Measurements from ENCODE around the gene LHX5.

The LHX5 gene

DNA sequence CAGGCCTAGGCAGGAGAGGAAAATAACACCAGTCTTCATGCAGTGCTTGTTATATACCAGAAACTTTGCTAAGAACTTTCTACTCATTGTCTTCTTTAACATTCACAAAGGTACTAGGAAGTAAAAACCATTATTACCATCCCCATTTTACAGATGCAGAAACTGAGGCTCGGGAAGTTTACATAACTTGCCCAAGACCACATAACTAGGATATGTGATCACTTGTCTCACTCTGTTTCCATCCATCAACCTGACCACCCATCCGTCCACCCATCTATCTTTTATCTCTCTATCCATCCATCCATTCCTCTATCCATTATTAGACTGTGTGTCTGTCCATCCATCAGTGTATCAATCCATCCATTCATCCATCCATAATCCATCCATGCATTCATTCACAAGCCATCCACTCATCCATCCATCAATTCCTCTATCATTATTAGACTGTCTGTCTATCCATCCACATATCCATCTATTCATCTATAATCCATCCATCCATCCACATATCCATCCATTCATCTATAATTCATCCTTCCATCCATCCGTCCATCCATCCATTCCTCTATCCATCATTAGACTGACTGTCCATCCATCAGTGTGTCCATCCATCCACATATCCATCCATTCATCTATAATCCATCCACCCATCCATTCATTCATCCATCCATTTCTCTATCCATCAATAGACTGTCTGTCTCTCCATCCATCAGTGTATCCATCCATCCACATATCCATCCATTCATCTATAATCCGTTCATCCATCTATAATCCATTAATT is 33.0 kb downstream of the LHX5 start:
- no peak for DNase-seq

- no peak for DNase-seq
Observed at GRCh38 chr12:113437729-113438100, 34.0 kb downstream of the LHX5 start.

DNA sequence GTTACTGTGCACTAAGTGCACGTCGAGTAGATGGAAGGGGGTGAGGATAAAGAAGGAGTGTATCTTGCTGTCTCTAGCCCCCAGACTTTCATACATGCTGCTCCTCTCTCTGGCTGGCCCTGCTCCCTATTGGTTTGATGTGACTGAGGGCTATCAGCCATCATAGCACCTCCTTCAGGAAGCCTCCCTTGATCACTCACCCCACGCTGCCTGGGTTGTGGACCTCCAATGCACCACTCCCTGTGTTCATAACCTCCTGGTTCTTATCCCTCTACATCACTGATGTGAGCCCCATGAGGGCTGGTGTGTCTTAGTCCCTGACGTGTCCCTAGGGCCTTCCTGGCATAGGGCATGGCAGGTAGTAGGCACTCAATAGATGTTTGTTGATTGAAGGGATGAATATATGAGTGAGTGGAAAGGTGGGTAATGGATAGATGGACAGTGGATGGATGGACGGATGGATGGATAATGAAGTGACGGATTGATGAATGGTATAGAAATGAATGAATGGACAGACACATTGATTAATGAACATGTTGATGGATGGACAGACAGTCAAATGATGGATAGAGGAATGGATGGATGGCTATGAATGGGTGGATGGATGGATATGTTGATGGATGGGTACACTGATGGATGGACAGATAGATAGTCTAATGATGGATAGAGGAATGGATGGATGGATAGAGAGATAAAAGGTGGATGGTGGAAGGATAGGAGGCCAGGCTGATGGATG is 34.5 kb downstream of the LHX5 start:
- no peak for DNase-seq

DNA sequence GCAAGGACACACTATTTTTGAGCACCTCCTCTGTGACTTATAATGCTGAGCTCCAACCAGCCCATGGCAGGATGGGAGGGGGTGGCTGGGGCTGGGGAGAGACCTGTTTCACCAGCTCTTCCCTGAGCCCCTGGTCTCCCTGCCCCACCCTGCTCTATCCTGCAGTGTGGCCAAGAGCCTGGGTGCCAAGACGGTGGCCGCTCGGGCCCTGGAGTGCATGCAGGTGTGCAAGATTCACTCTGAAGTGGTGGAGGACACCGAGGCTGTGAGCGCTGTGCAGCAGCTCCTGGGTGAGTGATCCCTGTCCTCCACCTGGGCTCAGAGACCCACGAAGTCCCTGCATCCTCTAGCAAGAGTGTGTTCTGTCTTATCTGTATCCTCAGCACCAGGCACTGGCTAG is 35.1 kb downstream of the LHX5 start:
- no peak for DNase-seq

GRCh38 chr12:113435367-113435766 is 36.3 kb downstream of the LHX5 start:
- no peak for DNase-seq

- DNase-seq, result no peak
Observed at GRCh38 chr12:113432986-113433385, 38.7 kb downstream of the LHX5 start.

- no peak for DNase-seq
Observed at GRCh38 chr12:113428482-113428881, 43.2 kb downstream of the LHX5 start.

GRCh38 chr12:113427882-113428281 is 43.8 kb downstream of the LHX5 start:
- no peak for DNase-seq

- DNase-seq, result no peak
Observed at GRCh38 chr12:113425960-113426453, 45.7 kb downstream of the LHX5 start.

GRCh38 chr12:113424915-113425823 is 46.5 kb downstream of the LHX5 start:
- DNase-seq, result peak; percentile 45

- no peak for DNase-seq
Observed at GRCh38 chr12:113424456-113424855, 47.2 kb downstream of the LHX5 start.

- no peak for DNase-seq
Observed at GRCh38 chr12:113422886-113423669, 48.6 kb downstream of the LHX5 start.

DNA sequence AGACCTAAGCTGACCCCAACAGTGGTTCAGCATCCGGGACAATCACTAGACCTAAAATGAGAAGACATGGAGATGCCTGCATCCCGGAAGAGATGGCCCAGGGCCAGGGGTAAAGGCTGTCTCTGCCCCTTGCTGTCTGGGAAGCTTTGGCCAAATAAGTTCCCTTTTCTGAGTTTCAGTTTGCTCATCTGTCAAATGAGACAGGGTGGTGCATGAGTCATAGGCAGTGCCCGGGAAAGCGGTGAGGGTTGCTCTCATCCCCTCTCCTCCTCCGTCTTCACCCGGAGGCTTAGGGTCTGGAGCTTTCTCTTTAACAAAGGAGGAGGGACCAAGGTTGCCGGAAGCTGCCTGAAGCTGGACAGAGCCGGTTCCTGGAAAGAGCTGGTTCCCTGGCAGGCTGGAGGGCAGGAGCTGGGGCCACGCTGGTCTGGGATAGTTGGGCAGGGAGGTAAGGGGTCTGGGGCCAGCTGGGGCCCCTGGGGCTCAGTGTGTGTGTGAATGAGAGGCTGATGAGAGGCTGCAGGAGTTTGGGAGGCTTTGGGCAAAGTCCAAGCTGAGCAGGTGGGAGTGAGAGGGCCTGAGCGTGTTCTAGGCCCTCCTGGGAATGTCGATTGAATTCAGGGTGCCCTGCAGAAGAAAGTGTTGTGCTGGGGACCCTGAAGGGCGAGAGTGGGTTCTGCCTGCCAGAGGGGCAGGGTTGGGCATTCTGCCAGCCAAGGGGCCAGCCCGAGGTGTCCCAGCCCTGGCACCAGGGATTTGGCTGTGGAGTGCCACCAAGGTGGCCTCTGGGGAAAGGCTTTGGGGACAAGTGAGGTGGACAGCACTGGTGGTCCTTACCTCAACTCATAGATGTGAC is 49.4 kb downstream of the LHX5 start, which contains the start of gene SDSL:
Gene SDSL, plus strand, starts transcription at position 351 of the 856 bp plus-strand sequence. CDS start 5,603 bp downstream, outside the sequence.
- peak; percentile 33 for DNase-seq

DNA sequence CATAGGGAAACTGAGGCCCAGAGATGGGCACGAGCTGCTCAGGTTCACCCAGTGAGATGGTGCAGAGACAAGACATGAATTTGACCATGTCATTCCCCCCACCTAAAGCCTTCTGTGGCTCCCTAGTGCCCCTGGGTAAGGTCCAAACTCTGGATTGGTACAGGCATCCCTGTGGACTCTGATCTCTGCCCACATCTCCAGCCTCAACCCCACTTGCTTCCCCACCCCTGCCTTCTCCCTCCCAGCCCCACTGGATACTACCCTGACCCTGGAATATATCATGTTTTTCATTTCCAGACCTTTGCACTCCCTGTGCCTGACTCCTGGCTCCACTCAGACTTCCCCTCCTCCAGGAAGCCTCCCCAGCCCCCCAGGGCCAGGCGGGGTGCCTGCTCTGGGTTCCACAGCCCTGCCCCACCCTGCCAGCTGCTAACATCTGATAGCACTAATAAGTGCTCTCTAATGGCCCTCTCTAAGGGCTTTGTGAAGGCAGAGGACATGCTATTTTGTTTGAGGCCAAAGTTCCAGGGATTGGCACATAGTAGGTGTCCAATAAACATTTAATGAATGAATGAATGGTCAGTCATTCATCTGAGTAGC is 50.6 kb downstream of the LHX5 start:
- DNase-seq, result no peak

- no peak for DNase-seq
Observed at GRCh38 chr12:113418213-113418879, 53.3 kb downstream of the LHX5 start.

DNA sequence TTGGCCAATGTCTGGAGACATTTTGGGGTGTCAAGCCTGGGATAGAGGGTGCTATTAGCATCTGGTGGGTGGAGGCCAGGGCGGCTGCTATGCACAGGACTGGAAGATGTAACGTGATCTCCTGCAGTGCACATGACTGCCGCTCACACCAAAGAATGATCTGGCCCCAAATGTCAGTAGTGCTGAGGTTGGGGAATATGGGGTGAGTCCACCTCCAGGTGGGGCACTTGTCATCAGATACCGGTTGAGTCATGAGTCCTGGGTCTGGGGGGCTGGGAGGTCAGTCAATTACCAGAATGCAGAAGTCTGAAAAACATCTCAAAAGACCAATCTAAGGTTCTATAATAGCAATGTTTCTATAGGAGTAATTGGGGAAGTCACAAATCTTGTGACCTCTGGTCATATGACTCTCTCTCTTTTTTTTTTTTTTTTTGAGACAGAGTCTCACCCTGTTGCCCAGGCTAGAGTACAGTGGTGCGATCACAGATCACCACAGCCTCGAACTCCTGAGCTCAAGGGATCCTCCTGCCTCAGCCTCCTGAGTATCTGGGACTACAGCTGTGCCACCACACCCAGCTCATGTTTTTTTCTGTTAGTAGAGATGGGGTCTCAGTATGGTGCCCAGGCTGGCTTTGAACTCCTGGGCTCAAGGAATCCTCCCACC is 55.4 kb downstream of the LHX5 start:
- peak; percentile 17 for DNase-seq

DNA sequence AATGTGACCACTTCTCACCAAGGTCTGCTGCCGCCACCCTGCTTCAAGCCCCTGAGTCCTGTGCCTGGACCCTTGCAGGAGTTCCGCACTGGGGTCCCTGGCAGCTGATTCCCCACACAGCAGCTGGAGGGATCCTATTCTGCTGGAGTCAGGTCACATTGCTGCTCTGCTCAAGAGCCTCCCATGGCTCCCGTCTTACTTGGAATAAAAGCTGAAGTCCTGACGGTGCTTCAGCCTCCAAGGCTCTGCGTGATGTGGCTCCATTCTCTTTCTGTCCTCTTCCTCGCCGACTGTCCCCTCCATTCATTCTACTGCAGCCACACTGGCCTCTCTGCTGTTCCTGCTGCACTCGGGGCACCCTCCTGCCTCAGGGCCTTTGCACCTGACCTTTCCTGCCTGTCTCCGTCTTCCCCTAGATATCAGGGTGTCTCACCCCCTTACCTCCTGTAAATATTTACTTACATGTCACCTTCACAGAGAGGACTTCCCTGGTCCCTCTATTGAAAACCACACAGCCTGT is 57.1 kb downstream of the LHX5 start:
- no peak for DNase-seq

- DNase-seq, result no peak
Observed at GRCh38 chr12:113413488-113413939, 58.2 kb downstream of the LHX5 start.

Data from CD4-positive, alpha-beta T cell treated with Interleukin-21 for 1 hour (primary cell).